HG03060 (cell line): ENCODE measurements around the gene RAB15.
A peak's percentile ranks its signal among the peaks of the same experiment; 100 is the strongest.

Experiments
- ATAC-seq: cut with Tn5 transposase; IDR thresholded peaks from one replicate; pipeline ENCODE4 v1.9.1; 2021; ENCODE audit warnings: low read depth, moderate number of reproducible peaks; ENCODE audit not compliant: unreplicated experiment

Gene RAB15

DNA sequence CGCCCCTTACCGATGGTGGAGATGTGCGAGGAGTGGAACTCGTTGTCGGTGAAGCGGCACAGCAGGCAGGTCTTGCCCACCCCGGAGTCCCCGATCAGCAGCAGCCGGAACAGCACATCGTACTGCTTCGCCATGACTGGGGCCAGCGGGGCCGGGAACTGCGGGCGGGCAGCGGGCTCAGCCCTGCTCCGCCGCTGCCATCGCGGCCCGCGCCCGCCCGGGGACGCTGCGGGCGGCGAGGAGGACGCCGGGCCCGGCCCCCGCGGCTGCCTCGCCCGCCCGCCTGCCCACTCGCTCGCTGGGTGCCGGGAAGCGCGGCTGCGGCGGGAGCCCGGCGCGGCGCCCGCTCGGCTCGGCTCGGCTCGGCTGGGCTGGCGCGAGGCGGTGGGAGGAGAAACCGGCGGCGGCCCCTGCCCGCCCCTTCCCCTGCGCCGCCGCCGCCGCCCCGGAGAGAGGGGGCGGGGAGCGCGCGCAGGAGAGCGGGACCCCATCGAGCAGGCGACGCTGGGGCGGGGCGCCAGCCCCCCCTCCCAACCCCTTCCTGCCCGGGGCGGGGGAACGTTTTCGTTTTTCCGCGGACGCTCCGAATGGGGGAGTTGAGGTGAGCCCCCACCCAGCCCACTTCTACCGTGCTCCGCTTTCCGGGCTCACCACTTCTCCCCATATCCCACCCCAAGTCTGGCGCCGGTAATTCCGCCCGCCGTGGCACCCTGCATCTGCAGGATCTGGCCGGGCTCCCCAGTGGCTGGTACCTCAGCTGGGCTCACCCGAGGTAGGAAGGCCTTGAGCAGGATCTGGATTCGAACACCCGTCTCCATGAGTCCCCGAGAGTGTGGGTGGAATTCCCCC is at the start of gene RAB15:
Gene RAB15 (minus strand): TSS at position 394 of the 849 bp plus-strand sequence. CDS start 260 bp downstream, at position 134.
- ATAC-seq = no peak

DNA sequence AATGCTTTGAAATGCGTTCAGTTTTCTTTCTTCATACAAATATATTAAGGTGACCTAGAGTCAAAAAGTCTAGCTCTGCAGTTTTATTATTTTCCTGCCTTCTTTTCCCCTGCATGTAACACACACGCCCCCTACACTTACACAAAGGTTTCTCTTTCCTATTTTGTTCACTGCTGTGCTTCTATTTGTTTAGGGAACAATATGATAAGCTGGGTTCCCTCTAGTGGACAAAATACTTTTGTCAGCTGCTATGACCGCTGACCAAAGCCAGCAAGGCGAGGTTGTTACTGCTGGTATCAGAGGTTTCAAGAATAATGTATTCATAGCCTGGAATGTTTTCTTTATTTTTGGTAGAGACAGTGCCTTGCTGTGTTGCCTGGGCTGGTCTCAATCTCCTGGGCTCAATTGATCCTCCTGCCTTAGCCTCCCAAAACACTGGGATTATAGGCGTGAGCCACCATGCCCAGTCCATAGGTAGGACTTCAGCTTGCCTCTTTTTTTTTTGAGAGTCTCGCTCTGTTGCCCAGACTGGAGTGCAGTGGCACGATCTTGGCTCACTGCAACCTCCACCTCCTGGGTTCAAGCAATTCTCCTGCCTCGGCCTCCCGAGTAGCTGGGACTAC is 47.9 kb upstream of the RAB15 start:
- ATAC-seq = no peak

DNA sequence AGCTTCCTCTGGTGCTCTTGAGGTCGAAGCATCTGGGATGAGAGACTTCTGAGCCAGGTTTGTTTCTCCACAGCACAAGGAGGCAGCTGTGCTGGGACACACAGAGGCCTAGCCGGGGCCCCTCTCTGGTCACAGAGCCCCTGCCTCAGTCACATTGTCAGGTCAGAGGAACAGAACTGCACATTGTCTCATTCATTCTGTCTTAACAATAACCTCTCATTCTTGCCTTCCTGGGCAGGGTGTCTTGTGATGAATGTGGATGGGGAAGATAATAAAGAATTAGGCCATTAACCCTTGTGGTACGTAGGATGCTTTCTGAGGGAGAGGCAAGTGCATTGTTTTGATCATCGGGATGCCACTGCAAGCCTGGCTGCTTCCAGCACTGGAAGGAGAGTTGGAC is 44.3 kb upstream of the RAB15 start:
- ATAC-seq = no peak

DNA sequence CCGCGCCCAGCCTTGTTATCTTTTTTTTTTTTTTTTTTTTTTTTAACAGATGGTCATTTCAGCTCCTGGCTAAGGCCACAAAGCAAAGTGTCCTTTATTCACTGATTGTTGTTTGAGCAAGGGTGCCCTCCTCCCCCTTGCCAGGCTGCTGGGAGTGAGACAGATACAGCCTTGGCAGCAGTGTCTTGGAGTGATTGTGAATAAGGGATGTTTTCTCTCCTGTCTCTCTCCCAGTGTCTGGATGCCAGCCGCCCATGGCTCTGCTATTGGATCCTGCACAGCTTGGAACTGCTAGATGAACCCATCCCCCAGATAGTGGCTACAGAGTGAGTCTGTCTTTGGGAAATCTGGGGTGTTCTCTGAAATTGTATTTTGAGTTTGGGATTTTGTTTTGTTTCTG is 43.3 kb upstream of the RAB15 start:
- no peak for ATAC-seq

DNA sequence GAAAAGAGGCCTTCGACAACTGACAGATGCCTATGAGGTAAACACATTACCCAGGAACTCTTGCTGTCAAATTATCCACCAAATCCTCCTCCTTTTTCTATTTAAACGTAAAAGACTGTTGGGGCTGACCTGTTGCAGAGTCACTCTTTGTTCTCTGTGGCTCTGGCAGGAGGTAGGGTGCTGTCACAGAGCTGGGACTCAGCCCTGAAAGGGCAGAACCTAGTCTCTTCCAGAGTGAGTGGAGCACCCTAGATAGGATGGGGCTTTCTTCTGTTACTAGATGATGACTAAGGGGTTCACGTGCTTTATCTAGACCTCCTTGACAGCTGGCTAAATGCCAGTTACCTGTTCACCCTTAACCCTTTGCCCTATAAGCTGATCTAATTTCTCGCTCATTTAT is 40.2 kb upstream of the RAB15 start:
- no peak for ATAC-seq

DNA sequence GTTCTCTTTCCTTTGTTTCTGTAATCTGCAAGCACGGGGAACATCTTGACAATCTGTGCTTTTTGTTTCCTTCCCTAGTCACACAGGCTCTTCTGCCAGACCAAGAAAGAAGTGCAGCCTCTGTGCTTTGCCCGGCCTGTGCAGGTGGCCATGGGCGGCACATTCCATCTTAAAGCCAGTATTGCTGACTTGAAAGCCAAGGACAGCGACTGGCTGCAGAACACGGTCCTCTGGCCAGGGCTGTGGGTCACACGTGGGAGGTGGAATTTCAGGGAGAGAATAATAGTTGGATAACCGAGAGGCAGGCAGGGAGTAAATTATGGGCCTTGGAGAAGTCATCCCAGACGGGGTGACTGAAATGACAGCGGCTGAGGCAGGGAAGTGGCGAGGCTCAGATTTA is 39.4 kb upstream of the RAB15 start:
- no peak for ATAC-seq

DNA sequence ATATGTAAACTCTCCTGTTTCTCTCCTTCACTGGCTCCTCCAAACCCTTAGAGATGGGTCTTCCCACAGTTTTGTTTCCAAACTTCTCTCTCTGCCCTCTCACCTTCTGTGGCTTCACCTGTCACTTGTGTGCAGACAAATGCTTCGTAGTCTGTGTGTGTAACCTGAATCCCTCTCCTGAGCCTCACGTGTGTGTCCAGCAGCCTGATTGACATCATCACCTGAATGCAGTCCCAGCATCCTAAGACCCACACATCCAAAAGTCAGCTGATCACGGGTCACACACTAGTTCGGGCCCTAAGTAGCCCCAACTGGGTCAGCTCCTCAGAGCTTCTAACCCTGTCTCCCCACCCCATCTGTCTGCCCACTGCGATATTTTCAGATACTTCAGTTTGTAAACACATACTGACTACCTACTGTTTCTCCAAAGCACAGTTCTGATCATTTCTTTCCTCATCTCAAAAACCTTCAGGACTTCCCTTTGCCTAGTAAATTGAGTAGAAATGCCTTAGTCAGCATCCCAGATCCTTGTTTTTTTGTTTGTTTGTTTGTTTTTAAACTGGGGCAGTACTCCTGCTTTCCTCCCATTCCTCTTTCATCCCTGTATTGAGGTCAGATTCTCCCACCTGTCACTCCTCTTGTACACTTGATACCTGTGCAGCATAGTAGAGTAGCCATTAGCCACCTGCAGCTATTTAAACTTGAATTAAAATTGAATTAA is 38.2 kb upstream of the RAB15 start:
- no peak for ATAC-seq

DNA sequence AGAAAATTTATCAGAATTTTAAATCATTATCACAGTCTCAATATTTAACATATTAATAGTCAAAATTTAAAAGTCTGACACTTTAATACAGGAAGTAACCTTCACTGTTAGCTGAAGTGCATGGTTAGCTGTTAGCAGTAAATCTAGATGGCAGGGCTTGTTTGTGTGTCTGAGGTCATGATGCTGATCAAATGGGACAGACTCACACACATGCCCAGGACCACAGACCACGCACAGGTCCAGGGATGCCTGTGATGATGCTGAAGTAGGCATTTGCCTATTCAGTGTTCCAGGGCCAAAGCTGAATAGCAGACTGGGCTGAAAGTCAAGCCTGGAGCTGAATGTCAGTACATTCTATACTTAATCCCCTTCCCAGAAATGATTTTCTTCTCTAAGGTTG is 35.1 kb upstream of the RAB15 start:
- no peak for ATAC-seq

DNA sequence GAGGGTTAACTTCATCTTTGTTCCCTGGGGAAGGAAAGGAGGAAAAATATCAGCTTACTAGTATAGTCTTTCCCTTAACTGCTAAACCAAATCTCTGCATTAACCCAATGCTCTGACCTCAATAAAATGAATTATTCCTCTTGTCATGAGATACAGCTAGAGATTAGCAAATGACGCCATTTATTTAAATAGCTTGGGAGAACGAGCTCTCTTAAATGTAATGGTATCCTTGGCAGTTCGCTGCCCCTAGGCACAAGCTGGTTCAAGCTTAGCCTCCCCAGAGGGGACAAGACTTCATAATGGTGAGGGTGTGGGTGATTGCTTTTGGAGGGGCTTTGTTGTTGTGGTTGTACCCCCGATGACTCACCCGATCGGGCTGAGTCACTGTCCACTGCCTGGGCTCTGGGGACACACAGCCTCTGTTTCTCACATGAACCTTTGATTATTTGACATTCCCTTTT is 34.2 kb upstream of the RAB15 start:
- no peak for ATAC-seq

DNA sequence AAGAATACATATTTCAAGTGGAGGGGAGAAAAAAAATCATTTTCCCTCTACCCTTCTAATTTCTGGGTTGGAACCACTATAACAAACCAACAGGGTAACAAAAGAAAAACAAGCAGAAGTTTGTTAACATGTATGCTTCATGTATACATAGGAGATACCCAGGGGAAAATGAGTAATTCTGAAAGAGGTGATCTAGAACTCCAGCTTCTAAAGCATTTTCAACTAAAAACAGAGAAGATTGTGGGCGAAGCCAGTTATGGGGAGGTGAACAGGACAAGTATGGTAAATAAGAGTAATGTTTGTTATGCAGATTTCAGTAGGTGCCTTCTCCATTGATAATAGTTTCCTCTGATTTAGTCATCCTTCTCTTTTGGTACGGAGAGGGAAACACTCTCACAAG is 31.3 kb upstream of the RAB15 start:
- peak; percentile 54 for ATAC-seq

DNA sequence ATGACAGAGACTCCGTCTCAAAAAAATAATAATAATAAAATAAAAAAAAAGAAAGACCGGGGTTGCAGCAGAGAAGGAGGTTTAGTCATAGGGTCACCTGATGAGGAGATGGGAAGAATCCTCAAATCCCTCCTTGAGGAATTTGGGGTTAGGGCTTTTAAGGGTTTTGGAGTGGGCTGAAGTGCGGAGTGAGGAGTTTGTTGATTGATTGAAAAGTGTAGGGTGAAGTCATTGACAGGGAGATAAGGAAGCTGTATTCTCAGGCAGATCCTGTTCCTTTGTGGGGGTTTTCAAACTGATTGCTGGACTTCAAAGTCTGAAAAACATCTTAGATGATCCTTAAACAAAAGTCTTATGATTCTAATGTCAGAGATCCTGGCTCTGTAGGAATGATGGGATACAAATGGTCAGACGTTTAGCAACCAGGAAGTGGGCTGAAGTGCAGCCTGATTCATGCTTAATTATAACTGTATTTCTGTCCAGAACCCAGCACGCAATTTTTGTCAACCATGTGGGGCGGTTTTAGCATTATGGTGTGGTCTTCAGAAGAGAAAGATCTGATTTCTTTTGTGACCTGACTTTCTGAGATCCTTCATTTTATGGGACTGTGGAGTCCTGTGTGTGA is 30.6 kb upstream of the RAB15 start:
- no peak for ATAC-seq

DNA sequence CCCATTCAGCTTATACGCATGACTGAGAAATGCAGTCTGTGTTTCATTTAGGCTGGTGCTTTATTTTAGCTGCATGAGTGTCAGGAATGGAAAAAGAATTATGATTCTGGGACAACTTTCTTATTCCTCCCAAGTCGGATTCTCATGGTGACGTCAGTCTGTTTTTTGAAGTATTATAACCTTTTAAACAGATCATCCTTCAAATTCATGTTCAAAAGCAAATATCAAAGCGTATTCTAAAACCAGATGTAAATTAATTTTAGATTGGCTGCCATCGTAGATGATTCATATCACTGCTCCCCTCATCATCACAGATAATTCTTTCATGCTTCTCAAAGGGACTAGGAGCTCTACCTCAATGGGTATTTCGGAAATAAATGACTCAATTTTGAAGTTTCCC is 29.6 kb upstream of the RAB15 start:
- ATAC-seq = no peak

DNA sequence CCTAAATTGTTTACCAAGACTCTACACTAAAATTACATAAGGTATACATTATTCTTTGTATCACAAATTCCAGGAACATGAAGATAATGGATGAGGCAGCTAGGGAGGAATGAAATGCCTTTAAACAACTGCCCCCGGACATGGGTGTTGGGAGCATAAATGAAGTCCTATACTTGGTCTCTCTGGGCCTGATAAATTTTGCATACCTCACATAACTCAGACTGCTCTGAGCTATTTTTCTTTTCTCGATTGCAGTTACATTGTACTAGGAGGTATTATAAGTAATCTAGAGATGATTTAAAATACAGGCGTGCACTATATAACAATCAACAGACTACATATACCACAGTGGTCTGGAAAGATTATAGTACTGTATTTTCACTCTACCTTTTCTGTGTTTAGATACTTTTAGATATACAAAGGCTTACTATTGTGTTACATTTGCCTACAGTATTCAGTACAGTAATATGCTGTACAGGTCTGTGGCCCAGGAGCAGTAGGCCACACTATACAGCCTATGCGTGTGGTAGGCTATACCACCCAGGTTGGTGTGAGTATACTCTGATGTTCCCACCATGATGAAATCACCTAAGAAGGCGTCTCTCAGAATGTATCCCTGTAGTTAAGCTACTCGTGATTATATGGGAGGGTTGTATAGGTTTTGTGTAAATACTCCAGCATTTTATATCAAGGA is 28.9 kb upstream of the RAB15 start:
- no peak for ATAC-seq

DNA sequence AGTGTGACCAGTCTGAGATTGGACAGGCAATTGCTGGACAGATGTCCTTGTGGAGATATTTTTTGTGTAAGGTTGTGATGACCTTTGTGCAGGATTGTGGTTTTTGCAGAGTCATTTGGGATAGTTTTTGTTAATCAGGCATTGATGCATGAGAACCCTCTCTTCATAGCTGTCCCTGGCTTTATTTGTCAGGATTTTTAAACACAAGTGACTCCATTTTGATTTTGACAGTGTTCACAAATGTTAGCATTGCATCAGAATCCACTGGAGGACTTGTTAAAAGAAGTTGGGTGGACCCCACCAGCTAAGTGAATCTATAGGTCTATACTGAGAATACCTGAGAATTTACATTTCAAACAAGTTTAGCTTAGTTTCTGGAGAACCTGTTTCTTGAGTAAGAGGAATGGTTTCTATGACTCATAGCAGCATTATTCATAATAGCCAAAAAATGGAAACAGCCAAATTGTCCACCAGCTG is 26.4 kb upstream of the RAB15 start:
- ATAC-seq = no peak

DNA sequence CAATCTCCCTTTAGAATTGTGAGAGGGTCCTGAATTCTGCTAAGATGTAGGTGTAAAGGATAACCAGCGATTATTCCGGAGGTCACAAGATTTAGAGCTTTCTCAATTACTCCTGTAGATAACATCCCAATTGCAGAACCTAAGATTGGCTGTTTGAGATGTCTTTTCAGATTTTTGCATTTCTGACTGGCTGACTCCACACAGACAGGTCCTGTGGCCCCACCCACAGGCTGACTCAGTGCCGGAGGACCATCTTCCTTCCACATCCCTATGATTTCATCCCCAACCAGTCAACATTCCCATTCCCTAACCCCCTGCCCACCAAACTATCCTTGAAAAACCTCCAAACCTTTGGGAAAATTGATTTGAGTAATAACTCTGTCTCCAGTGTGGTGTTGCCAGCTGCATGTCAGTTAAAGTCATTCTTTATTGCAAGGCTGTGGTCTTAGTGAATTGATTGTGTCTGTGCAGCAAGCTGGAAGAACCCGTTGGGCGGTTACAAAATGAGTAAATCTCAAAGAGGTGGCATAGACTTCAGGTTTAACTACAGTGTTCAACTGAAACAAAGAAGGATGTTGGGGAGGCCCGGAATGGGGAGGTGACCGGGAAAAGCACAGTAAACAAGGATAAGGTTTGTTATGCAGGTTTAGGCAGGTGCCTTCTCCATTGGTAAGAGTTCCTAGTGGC is 25.1 kb upstream of the RAB15 start:
- no peak for ATAC-seq

DNA sequence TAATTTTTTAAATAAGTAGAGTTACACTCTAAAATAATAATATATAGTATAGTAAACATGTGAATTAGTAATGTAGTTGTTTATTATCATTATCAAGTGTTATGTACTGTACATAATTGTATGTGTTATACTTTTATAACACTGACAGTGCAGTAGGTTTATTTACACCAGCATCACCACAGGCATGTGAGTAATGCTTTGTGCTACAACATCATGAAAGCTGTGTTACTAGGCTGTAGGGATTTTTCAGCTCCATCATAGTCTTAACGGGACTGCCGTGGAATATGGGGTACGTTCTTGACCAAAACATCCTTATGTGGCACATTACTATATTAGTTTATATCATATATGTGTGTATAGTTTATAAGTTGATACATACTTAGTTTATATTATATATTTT is 23.2 kb upstream of the RAB15 start:
- no peak for ATAC-seq

DNA sequence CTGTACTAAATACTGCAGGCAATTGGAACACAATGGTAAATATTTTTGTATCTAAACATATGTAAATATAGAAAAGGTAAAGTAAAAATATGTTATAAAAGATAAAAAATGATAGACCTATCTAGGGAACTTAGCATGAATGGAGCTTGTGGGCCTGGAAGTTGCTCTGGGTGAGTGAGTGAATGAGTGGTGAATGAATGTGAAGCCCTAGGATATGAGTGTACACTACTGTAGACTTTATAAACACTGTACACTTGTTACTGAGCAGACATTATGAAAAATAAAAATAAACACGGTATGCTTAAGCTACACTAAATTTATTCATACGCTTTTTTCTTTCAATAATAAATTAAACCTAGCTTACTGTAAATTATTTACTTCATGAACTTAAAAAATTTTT is 22.4 kb upstream of the RAB15 start:
- ATAC-seq = no peak

DNA sequence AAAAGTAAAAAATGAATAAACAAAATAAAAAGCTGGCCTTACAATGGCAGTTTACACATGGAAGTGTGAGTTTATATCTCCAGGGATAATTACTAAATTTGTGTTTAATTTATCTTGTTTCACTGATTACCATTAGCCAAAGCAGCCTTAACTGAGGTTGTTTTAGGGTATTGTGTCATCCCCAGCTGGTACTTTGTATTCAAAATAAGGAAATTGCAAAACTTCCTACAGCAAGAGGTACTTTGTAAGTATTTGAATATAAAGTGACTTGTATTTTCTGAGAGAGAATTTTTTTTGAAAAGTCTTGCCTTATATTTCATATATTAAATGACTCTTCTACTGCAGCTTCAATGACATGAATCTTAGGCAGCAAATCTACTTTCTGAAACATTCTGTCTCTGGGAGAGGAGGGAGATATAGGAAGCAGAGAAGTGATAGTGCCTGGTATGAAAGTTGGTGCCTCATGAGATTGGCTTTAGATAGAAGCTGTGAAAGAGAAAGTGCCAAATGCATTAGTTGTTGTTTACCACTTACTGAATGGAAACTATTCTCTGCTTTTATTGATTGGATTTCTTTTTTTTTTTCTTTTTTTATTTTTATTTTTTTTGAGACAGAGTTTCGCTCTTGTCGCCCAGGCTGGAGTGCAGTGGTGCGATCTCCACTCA is 21.3 kb upstream of the RAB15 start:
- no peak for ATAC-seq

DNA sequence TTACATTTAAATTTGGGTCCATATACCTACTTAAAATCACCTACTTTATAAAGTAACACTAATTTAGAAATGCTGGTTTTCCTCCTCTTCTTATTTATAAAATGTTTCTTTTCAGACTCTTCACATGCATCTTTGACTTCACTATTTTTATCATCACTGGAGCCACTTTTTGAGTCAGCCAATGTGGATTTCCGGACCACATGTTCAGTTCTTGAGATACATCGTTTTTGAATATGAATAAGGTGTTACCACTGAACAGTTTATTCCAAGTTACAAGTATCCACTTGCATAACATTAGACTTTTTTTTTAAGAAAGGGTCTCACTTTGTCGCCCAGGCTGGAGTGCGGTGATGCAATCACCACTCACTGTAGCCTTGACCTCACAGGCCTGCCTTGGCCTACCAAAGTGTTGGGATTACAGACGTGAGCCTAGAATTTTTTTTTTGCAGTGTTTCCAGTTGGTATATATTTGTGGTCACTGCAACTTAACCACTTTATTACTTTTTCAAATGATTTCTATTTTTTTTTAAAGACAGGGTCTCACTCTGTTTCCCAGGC is 20.3 kb upstream of the RAB15 start:
- ATAC-seq = no peak
